Thyroid gland (tissue), 4 donors: ENCODE measurements around the gene LZTS3.

Experiments used
- POLR2A ChIP-seq, 2 donors: fragments of 450-650 bp; IDR thresholded peaks; one replicate each; pipeline ENCODE4 v1.6.1; 2017; ENCODE audit warnings: antibody characterized with exemption in 2 of 2, mild to moderate bottlenecking in 2 of 2, moderate library complexity in 1 of 2
- TF ChIP-seq, protein P1 (sequence below), 6 experiments: fragments of 200-600 bp in 3 of 6; fragments of 450-650 bp in 3 of 6; sonication (generic) in 3 of 6; IDR thresholded peaks; one replicate each; pipeline ENCODE4 v1.5.1; 2016 to 2019; ENCODE audit warnings: antibody characterized with exemption in 6 of 6, mild to moderate bottlenecking in 2 of 6, inconsistent platforms in 1 of 6, moderate library complexity in 1 of 6

- TF ChIP-seq, protein P1, sequence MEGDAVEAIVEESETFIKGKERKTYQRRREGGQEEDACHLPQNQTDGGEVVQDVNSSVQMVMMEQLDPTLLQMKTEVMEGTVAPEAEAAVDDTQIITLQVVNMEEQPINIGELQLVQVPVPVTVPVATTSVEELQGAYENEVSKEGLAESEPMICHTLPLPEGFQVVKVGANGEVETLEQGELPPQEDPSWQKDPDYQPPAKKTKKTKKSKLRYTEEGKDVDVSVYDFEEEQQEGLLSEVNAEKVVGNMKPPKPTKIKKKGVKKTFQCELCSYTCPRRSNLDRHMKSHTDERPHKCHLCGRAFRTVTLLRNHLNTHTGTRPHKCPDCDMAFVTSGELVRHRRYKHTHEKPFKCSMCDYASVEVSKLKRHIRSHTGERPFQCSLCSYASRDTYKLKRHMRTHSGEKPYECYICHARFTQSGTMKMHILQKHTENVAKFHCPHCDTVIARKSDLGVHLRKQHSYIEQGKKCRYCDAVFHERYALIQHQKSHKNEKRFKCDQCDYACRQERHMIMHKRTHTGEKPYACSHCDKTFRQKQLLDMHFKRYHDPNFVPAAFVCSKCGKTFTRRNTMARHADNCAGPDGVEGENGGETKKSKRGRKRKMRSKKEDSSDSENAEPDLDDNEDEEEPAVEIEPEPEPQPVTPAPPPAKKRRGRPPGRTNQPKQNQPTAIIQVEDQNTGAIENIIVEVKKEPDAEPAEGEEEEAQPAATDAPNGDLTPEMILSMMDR (IDR thresholded peaks at IDR 0.05), result no peak
- TF ChIP-seq POLR2A (IDR thresholded peaks at IDR 0.05), result no peak
These were observed 40.2 kb downstream of the LZTS3 start for GRCh38 chr20:3133155-3133554.
